HG03342 (cell line): ENCODE measurements around the gene ABCE1.

ENCODE experiments used
- ATAC-seq: cut with Tn5 transposase; IDR thresholded peaks from one replicate; pipeline ENCODE4 v1.9.1; 2021; ENCODE audit warnings: mild to moderate bottlenecking, moderate library complexity; ENCODE audit not compliant: unreplicated experiment

ABCE1 gene

DNA sequence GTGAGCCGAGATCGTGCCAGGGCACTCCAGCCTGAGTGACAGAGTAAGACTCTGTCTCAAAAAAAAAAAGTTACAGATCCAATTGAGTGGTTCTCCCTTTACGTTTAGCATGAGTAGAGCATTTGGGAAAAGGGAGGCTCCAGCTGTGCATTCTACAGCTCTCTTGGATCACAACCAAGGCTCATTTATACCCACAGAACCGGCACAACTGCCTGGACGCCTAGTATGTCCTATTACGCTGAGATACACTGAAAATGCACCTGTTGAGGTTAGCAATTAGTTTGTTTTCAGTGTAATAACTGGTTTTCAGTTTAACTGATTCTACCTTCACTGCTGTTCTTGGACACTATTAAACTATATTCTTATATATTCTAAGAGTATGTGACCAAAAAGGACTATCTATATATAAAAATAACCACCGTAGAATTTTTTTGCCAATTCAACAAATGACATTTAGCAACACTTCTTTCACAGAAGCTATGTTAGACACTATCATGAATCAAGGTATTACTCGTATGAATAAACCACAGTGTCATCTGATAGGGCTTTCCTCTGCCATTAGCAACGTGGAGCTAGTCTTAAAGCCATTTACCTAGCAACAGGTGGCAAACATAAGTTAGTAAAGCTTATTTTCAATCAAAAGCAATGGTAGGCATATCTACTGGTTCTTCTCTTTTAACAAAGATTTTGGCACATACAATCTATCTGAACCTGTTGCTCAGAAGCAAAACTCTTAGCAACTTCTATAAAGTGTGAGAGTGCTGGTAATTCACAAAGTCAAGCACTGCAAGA is 78.7 kb downstream of the ABCE1 start:
- ATAC-seq = no peak

DNA sequence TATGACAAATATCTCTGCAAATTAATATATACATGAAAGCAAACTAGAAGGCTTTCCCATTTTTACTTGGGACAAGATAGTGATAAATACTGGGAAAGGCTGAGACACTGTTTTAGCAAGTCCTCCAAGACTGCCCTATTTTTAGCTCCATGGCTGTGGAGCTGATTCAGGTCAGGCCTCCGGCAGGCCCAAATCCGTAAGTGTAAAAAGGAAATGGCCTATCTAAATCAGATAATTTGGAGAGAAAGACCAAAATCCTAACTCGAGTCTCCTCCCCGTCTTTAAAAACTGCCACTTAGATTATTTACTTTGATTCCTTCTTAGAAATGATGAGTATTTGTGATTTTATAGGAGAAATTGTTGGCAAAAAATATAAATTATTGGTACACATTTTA is 79.4 kb downstream of the ABCE1 start:
- ATAC-seq = no peak

DNA sequence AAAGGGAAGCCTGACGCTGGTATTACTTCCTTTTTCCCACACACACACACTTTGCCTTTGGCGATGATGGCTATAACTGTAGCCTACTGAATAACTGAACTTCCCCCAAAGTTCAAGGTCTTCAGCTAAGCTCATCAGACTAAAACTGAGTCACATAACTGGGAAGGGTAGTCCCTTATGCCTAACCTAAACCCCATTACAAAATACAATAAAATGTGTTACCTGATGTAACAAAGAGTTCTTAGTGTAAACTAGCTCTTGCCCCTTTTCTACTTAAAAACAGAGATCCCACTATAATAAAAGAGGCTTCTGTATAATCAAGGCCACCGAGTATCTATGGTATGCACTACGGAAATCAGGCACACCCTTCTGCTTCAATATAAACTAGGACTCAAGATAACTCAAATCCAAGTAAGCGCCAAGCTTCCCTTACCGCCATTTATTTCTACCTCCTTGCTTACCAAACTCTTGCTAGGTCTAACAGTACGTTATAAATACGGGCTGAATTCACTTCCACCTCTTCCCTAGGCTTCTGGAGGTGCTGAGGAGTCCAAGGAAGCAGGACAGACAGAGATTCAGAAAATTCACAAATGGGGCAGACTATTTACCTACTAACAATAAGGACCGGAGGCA is 79.9 kb downstream of the ABCE1 start:
- ATAC-seq = no peak

DNA sequence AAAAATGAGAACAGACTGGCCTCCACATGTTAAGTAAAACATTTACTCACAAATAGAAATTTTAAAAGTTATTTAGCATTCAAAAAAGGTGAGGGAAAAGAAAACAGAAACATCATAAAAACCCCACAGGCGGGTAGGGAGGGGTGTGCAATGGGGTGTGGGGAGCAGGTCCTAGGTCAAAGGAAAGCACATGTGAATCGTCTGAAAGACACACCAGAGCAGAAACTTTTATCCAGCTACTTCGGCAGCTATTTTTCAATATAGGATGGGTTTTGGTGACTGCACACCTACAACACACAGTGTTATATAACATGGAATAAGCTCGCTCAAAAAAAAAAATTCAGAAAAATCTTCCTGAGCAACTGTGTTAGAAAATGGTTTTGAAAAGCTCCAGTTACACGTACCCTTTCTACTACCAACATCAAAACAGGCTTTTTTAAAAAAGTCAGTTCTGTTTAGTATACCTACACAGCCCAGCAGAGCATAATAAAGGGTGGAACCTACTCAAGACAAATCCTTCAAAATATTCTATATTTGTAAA is 80.7 kb downstream of the ABCE1 start:
- ATAC-seq = no peak
